Neural progenitor cell (in vitro differentiated cells): ENCODE data around the gene PLA2G12B. TPM values are rescaled to one million over a fixed set of nuclear protein-coding genes. Genes with fewer than 3 reads are reported as not detected.
"Not testable (repeated sequence)": the region's sequence is repeated elsewhere in the genome, so short reads cannot be mapped to it uniquely, and the experiment has no call there.

ENCODE experiments used
- DNase-seq: peaks from one replicate; pipeline ENCODE4 v3.0.0-alpha.2; 2016; ENCODE audit warnings: low spot score
- H2AFZ ChIP-seq: fragments of 200-600 bp; sonication (generic); replicated peaks from 2 replicates; pipeline ENCODE4 v1.6.1; 2016; ENCODE audit warnings: antibody characterized with exemption
- H3F3A ChIP-seq: fragments of 200-600 bp; sonication (generic); 2 replicates; pipeline ENCODE4 v1.6.1; 2016; ENCODE audit warnings: antibody characterized with exemption, low read depth
- H3K27ac ChIP-seq: fragments of 200-600 bp; sonication (generic); 2 replicates; pipeline ENCODE4 v1.5.1; 2016; ENCODE audit warnings: mild to moderate bottlenecking
- H3K27me3 ChIP-seq: fragments of 200-600 bp; sonication (generic); 2 replicates; pipeline ENCODE4 v1.6.1; 2016; ENCODE audit warnings: mild to moderate bottlenecking, moderate library complexity
- H3K36me3 ChIP-seq: fragments of 200-600 bp; sonication (generic); 2 replicates; pipeline ENCODE4 v1.5.1; 2016
- H3K4me1 ChIP-seq: fragments of 200-600 bp; sonication (generic); 2 replicates; pipeline ENCODE4 v1.6.1; 2016; ENCODE audit warnings: mixed run types
- H3K4me2 ChIP-seq: fragments of 200-600 bp; sonication (generic); 2 replicates; pipeline ENCODE4 v1.6.1; 2016
- H3K4me3 ChIP-seq: fragments of 200-600 bp; sonication (generic); 2 replicates; pipeline ENCODE4 v1.5.1; 2016
- H3K79me2 ChIP-seq: fragments of 200-600 bp; sonication (generic); 2 replicates; pipeline ENCODE4 v1.6.1; 2016; ENCODE audit warnings: low read depth
- H3K9ac ChIP-seq: fragments of 200-600 bp; sonication (generic); 2 replicates; pipeline ENCODE4 v1.6.1; 2016
- H3K9me3 ChIP-seq: fragments of 200-600 bp; sonication (generic); 2 replicates; pipeline ENCODE4 v1.5.1; 2016; ENCODE audit warnings: low read depth
- H4K20me1 ChIP-seq: fragments of 200-600 bp; sonication (generic); 2 replicates; pipeline ENCODE4 v1.6.1; 2016; ENCODE audit warnings: low read depth
- H3K27ac Mint-ChIP-seq: 3 replicates; pipeline ENCODE4 v1.8.0; 2021; ENCODE audit warnings: mixed read lengths
- H3K27me3 Mint-ChIP-seq: 2 replicates; pipeline ENCODE4 v1.8.0; 2022; ENCODE audit warnings: low read depth, mild to moderate bottlenecking, inconsistent platforms, moderate library complexity, mixed read lengths; ENCODE audit not compliant: insufficient read depth
- H3K36me3 Mint-ChIP-seq: 3 replicates; pipeline ENCODE4 v1.8.0; 2021; ENCODE audit warnings: mixed read lengths
- H3K4me1 Mint-ChIP-seq: 3 replicates; pipeline ENCODE4 v1.8.0; 2021; ENCODE audit warnings: mixed read lengths
- H3K4me3 Mint-ChIP-seq: 3 replicates; pipeline ENCODE4 v1.8.0; 2021; ENCODE audit warnings: mild to moderate bottlenecking, moderate library complexity, mixed read lengths
- H3K9me3 Mint-ChIP-seq: 3 replicates; pipeline ENCODE4 v1.8.0; 2020; ENCODE audit warnings: mixed read lengths
- CTCF ChIP-seq: fragments of 200-600 bp; sonication (generic); IDR thresholded peaks from 2 replicates; pipeline ENCODE4 v1.5.1; 2017; ENCODE audit warnings: antibody characterized with exemption, mild to moderate bottlenecking
- EZH2 ChIP-seq: fragments of 200-600 bp; sonication (generic); IDR thresholded peaks from 2 replicates; pipeline ENCODE4 v1.6.1; 2017; ENCODE audit warnings: antibody characterized with exemption, mild to moderate bottlenecking, moderate library complexity
- EZH2phosphoT487 ChIP-seq: fragments of 200-600 bp; sonication (generic); IDR thresholded peaks from 2 replicates; pipeline ENCODE4 v1.6.1; 2017; ENCODE audit warnings: antibody characterized with exemption
- total RNA-seq: library from RNA; depleted of rRNA; stranded (reverse); fragments of >200 nt; gene quantifications from 2 replicates; pipeline ENCODE4 v1.2.3, GENCODE V29; 2015; ENCODE audit warnings: low replicate concordance

The PLA2G12B gene
- total RNA-seq, 1 donor from 2014 or later, result not detected

GRCh38 chr10:72997099-72997498 is 42.5 kb upstream of the PLA2G12B start:
- Mint-ChIP-seq H3K4me3 (no peak overlapping the region), H3K27me3 (no peaks in the 10 kb centered on the region), H3K27ac (no peak overlapping the region), H3K9me3 (peaks cover 17% of the 10 kb centered on the region), H3K36me3 (peaks cover 16% of the 10 kb centered on the region), H3K4me1 (no peaks in the 10 kb centered on the region)
- H3F3A ChIP-seq, result no peaks in the 10 kb centered on the region
- DNase-seq, result no peak
- no peak overlapping the region for H3K4me2 ChIP-seq
- no peaks in the 10 kb centered on the region for H3K79me2 ChIP-seq
- no peaks in the 10 kb centered on the region for H4K20me1 ChIP-seq
- H3K4me1 ChIP-seq, result no peaks in the 10 kb centered on the region
- no peaks in the 10 kb centered on the region for H3K36me3 ChIP-seq
- no peak overlapping the region for H3K4me3 ChIP-seq
- no peak overlapping the region for H2AFZ ChIP-seq
- H3K9me3 ChIP-seq, result no peaks in the 10 kb centered on the region
- H3K9ac ChIP-seq, result no peak overlapping the region
- no peak for TF ChIP-seq EZH2phosphoT487
- no peak for TF ChIP-seq EZH2
- no peak for TF ChIP-seq CTCF
- H3K27me3 ChIP-seq, result no peaks in the 10 kb centered on the region
- H3K27ac ChIP-seq, result no peak overlapping the region

- not testable (repeated sequence) for DNase-seq, H4K20me1 ChIP-seq, H3K27ac Mint-ChIP-seq, H3F3A ChIP-seq, H3K4me2 ChIP-seq, H3K9ac ChIP-seq, H3K27me3 ChIP-seq, H3K36me3 ChIP-seq, H3K4me3 ChIP-seq, H3K9me3 ChIP-seq, H3K4me3 Mint-ChIP-seq, H3K79me2 ChIP-seq, H3K27me3 Mint-ChIP-seq, H3K4me1 Mint-ChIP-seq, H3K4me1 ChIP-seq, H2AFZ ChIP-seq, H3K27ac ChIP-seq
- H3K9me3 Mint-ChIP-seq, result peaks cover 17% of the 10 kb centered on the region
- H3K36me3 Mint-ChIP-seq, result peaks cover 23% of the 10 kb centered on the region
Observed at GRCh38 chr10:72995459-72995858, 40.9 kb upstream of the PLA2G12B start.

GRCh38 chr10:72989771-72990170 is 35.2 kb upstream of the PLA2G12B start:
- H3K4me1 Mint-ChIP-seq, H3K9me3 Mint-ChIP-seq, H3K4me3 ChIP-seq, H3F3A ChIP-seq, H3K4me3 Mint-ChIP-seq, H3K27ac ChIP-seq, H3K27me3 ChIP-seq, H3K36me3 ChIP-seq, H3K27me3 Mint-ChIP-seq, H3K27ac Mint-ChIP-seq, H3K9me3 ChIP-seq, H3K79me2 ChIP-seq, H3K4me1 ChIP-seq, H4K20me1 ChIP-seq, H3K9ac ChIP-seq: not testable (repeated sequence)
- DNase-seq, result peak; percentile 59
- peaks cover 26% of the 10 kb centered on the region for H3K36me3 Mint-ChIP-seq
- H3K4me2 ChIP-seq, result peak overlapping the region; percentile 1
- H2AFZ ChIP-seq, result peak overlapping the region; percentile 47

GRCh38 chr10:72984618-72985017 is 30.0 kb upstream of the PLA2G12B start:
- not testable (repeated sequence) for H3K4me3 Mint-ChIP-seq, H3K27ac Mint-ChIP-seq, H3F3A ChIP-seq, H3K36me3 ChIP-seq, H3K36me3 Mint-ChIP-seq, H3K4me2 ChIP-seq, H4K20me1 ChIP-seq, H3K4me1 ChIP-seq, DNase-seq, H3K4me1 Mint-ChIP-seq, H3K27me3 ChIP-seq, H3K27ac ChIP-seq, H3K9me3 ChIP-seq, H3K9ac ChIP-seq, H3K4me3 ChIP-seq, H2AFZ ChIP-seq, H3K79me2 ChIP-seq, H3K27me3 Mint-ChIP-seq
- peaks cover 16% of the 10 kb centered on the region for H3K9me3 Mint-ChIP-seq

GRCh38 chr10:72981882-72982529 is 27.4 kb upstream of the PLA2G12B start:
- Mint-ChIP-seq H3K9me3 (peaks cover 36% of the 10 kb centered on the region), H3K27me3 (peaks cover 3% of the 10 kb centered on the region), H3K4me1 (no peaks in the 10 kb centered on the region), H3K4me3 (no peak overlapping the region), H3K27ac (no peak overlapping the region), H3K36me3 (peaks cover 9% of the 10 kb centered on the region)
- TF ChIP-seq EZH2, result no peak
- no peak for TF ChIP-seq CTCF
- TF ChIP-seq EZH2phosphoT487, result no peak
- Histone ChIP-seq H3F3A (no peaks in the 10 kb centered on the region), H3K4me3 (no peak overlapping the region), H3K36me3 (no peaks in the 10 kb centered on the region), H2AFZ (no peak overlapping the region), H3K9ac (no peak overlapping the region), H3K4me2 (no peak overlapping the region), H3K4me1 (no peaks in the 10 kb centered on the region), H3K27me3 (no peaks in the 10 kb centered on the region), H3K27ac (no peak overlapping the region), H3K9me3 (peaks cover 11% of the 10 kb centered on the region), H3K79me2 (no peaks in the 10 kb centered on the region), H4K20me1 (no peaks in the 10 kb centered on the region)
- DNase-seq, result no peak
